D721Med (cell line): ENCODE data around the gene CNPY4.

ENCODE experiments used
- DNase-seq: peaks from one replicate; pipeline ENCODE4 v3.0.0; 2011; ENCODE audit warnings: low spot score; ENCODE audit not compliant: insufficient read length
- FAIRE-seq: peaks from 2 replicates; lab custom pipeline; 2011; peaks lifted over from hg19 to GRCh38; lab: Jason Lieb, UNC
- TF ChIP-seq, protein P1 (sequence below): IDR thresholded peaks from 2 replicates; pipeline ENCODE4 v1.5.1; 2012; ENCODE audit warnings: mild to moderate bottlenecking, control low read depth; ENCODE audit not compliant: insufficient read depth; ENCODE audit errors: missing control alignments

CNPY4 gene

DNA sequence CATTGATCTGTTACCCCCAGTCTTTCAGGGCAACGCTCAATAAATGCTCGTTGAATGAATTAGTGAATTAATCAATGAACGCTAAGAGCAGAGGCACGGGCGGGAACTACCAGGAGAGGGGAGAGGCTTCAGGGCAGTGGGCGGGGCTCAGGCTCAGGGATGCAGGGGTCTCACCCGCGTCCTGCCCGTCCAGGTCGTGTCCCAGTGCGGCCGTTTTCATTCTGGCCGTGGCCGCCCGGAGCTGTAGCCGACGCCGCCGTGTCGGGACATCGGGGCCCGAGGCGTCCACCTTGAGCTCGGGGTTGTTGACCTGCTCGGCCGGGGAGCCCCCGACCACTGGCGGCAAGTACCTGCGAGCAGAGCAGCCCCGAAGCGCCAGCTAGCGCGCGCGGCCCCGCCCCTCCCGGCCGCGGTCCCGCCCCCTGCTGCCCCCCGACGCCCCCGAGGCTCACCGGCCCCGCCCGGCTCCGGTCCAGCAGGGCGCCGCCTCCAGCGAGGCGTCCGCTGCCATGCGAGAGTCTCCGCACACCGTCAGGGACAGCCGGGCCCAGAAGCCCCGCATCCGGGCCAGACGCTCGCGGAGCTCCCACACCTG, 51.8 kb downstream of the CNPY4 start:
- FAIRE-seq (no peak), DNase-seq (no peak)
- TF ChIP-seq, protein P1, sequence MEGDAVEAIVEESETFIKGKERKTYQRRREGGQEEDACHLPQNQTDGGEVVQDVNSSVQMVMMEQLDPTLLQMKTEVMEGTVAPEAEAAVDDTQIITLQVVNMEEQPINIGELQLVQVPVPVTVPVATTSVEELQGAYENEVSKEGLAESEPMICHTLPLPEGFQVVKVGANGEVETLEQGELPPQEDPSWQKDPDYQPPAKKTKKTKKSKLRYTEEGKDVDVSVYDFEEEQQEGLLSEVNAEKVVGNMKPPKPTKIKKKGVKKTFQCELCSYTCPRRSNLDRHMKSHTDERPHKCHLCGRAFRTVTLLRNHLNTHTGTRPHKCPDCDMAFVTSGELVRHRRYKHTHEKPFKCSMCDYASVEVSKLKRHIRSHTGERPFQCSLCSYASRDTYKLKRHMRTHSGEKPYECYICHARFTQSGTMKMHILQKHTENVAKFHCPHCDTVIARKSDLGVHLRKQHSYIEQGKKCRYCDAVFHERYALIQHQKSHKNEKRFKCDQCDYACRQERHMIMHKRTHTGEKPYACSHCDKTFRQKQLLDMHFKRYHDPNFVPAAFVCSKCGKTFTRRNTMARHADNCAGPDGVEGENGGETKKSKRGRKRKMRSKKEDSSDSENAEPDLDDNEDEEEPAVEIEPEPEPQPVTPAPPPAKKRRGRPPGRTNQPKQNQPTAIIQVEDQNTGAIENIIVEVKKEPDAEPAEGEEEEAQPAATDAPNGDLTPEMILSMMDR: no peak

DNA sequence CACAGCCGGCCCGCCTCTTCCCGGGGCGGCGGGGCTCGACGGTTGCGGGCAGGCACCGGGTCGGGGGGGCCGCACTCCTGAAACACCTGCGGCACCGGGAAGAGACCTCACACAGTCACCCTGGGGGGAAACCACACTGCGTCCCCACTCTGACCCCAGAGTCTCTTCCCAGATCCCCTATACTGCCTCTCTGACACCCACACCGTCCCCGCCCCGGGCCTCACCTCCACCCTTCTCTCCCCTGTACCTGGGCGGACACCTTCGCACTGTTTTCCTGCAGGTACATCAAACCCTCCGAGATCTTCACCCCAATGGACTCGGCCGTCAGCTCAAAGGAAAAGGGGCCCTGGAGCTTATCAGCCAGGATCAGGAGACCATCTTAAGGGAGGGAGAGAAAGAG, 52.4 kb downstream of the CNPY4 start:
- FAIRE-seq (no peak), DNase-seq (no peak)
- TF ChIP-seq, protein P1: no peak

DNA sequence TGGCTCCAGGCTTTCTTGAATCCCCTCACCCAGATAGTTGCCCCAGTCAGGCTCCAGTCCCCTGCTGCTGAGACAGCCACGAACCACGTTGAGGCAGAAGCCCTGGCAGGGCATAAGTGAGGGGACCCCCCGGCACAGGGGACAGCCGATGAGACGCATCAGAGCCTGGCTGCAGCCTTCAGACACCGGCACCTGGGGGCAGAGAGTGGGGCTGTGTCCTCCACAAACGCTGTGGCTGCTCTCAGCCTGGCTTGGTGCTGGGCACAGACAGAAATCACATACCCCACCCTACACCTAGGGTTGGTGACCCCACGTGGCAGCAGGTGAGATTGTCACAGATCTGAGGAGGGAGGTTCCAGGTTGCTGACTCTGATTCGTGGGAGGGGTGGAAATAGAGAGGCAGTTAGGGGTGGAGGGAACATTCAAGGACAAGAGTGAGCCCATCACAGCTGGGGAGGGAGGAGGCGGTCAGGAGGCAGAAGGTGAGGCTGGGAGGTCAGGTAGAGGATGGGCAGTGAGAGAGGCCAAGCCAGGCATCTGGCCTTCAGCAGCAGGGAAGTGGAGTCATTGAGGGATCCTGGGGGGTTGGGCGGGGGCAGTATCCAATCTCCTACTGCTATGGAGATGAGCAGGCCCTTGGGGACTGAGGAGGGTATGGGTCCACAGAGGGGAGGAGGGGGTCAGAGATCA, 54.5 kb downstream of the CNPY4 start:
- TF ChIP-seq, protein P1: no peak
- no peak for DNase-seq
- no peak for FAIRE-seq

DNA sequence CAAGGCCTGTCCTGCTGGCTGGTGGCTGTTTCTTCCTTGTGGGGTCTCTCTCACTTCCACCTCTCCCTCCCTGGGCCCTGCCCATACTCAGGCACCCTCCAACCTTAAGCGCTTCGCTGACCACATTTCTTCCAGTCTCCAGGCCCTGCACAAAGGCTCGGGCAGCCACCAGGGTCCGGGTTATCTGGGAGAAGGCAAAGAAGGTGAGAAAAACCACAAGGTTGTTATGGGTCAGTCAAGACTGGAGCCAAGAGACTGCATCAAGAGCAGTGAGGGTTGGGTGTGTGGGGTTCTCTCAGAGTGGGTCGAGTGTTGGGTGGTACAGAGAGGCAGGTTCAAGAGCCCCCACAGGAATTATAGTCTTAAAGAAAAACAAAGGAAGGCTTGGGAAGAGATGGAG, 55.1 kb downstream of the CNPY4 start:
- DNase-seq: no peak
- no peak for FAIRE-seq
- TF ChIP-seq, protein P1: no peak
